Uterus (tissue), 2 donors: ENCODE results near the gene NUP133.

Experiments
- POLR2A ChIP-seq, 2 donors: fragments of 450-650 bp; IDR thresholded peaks; one replicate each; pipeline ENCODE4 v1.6.1; 2016; ENCODE audit warnings: antibody characterized with exemption in 2 of 2, mild to moderate bottlenecking in 1 of 2, moderate library complexity in 1 of 2
- TF ChIP-seq, protein P1 (sequence below), 4 experiments: fragments of 200-600 bp in 2 of 4; fragments of 450-650 bp in 2 of 4; sonication (generic) in 2 of 4; IDR thresholded peaks; one replicate each; pipeline ENCODE4 v1.5.1; 2016 to 2019; ENCODE audit warnings: antibody characterized with exemption in 4 of 4, mild to moderate bottlenecking in 2 of 4, moderate library complexity in 1 of 4

DNA sequence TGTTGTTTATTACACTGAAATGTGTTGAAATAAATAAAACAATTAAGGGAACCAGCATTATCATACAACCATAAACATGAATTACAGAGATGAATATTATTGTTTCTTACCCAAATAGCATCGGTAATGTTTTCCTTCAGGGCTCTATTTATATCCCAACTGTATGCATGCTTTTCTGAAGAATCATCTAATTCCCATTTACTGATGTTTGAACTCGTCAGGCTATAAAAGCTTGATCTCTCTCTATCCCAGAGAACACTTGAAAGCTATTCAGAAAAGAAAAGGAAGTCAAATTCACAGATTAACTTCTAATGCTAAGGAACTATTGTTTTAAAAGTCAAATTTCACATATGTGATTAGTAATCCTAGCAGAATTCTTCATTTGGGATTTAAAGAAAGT, 12.4 kb downstream of the NUP133 start:
- TF ChIP-seq, protein P1, sequence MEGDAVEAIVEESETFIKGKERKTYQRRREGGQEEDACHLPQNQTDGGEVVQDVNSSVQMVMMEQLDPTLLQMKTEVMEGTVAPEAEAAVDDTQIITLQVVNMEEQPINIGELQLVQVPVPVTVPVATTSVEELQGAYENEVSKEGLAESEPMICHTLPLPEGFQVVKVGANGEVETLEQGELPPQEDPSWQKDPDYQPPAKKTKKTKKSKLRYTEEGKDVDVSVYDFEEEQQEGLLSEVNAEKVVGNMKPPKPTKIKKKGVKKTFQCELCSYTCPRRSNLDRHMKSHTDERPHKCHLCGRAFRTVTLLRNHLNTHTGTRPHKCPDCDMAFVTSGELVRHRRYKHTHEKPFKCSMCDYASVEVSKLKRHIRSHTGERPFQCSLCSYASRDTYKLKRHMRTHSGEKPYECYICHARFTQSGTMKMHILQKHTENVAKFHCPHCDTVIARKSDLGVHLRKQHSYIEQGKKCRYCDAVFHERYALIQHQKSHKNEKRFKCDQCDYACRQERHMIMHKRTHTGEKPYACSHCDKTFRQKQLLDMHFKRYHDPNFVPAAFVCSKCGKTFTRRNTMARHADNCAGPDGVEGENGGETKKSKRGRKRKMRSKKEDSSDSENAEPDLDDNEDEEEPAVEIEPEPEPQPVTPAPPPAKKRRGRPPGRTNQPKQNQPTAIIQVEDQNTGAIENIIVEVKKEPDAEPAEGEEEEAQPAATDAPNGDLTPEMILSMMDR (IDR thresholded peaks at IDR 0.05), result no peak
- TF ChIP-seq POLR2A (IDR thresholded peaks at IDR 0.05), result no peak
